Measurements from ENCODE around the gene CLINT1. TPM values are rescaled to one million over a fixed set of nuclear protein-coding genes. Genes with fewer than 3 reads are reported as not detected.

CLINT1 gene
- total and polyA plus RNA-seq, 2 of the 4 experiments (the other 2 are of a cell fraction) = 144 to 146 TPM

DNA sequence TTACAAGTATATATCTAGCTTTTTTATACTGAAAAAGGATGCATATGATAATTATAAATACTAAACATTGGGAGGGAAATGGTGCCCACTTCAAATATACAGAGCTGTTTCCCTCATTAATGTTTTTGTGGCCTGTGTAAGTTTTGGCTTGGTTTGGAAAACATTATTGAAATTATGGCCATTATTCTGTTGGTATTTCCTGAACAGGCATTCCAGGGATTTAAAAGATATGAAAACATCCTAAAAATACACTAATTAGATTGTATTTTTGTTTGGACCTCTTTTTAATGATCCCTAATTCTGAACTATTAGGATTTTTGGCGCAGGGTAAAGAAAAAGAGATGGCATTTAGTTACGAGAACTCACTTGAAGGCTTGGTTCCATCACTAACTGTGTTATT, 50.9 kb downstream of the CLINT1 start:
- Histone ChIP-seq H2BK15ac (ENCODE audit: low read depth, low read length) (no peak overlapping the region), H2AFZ (replicated peaks; ENCODE audit: low read length, poor library complexity) (no peak overlapping the region), H3K18ac (ENCODE audit: low read depth, low read length) (no peak overlapping the region), H2BK20ac (ENCODE audit: low read depth, low read length) (no peak overlapping the region), H3K4me3 (ENCODE audit: insufficient read depth, low read depth, low read length) (no peak overlapping the region), H3K4me2 (ENCODE audit: low read depth, low read length) (no peak overlapping the region), H3K36me3 (ENCODE audit: control insufficient read depth, insufficient read depth, low read length) (peaks cover 19% of the 10 kb centered on the region), H2BK120ac (ENCODE audit: low read depth, low read length) (no peak overlapping the region), H3K4ac (ENCODE audit: low read depth, low read length) (no peak overlapping the region), H4K91ac (ENCODE audit: insufficient read depth, low read depth, low read length) (no peak overlapping the region), H3K56ac (ENCODE audit: extremely low read depth, insufficient read depth, low read length) (no peak overlapping the region), H3K23ac (ENCODE audit: low read depth, low read length) (no peak overlapping the region), H2BK5ac (ENCODE audit: low read depth, low read length, poor library complexity, severe bottlenecking) (no peak overlapping the region), H3K9me3 (ENCODE audit: control insufficient read depth, insufficient read depth, low read length) (no peaks in the 10 kb centered on the region), H4K5ac (ENCODE audit: low read depth, low read length) (no peak overlapping the region), H2AK5ac (ENCODE audit: low read depth, low read length) (no peak overlapping the region), H3K27ac (ENCODE audit: insufficient read depth, low read length) (no peak overlapping the region), H3K14ac (replicated peaks; ENCODE audit: low read depth, low read length) (no peak overlapping the region), H2AK9ac (replicated peaks; ENCODE audit: low read depth, low read length, poor library complexity) (no peak overlapping the region), H4K8ac (ENCODE audit: low read depth in 2 of 2, low read length in 2 of 2) (no peak overlapping the region), H3K9ac (ENCODE audit: low read depth, low read length) (no peak overlapping the region), H3K9me1 (ENCODE audit: insufficient read depth, low read length) (no peaks in the 10 kb centered on the region), H4K20me1 (ENCODE audit: insufficient read depth, low read length) (no peaks in the 10 kb centered on the region), H3K79me1 (ENCODE audit: low read depth in 1 of 2, low read length in 2 of 2) (peaks cover 3 to 17% of the 10 kb centered on the region in 2 experiments; a peak in 2 of 4 replicates), H3K4me1 (ENCODE audit: control insufficient read depth, insufficient read depth, low read length) (peaks cover 2% of the 10 kb centered on the region; the same call in 1 of the 2 replicates), H3K27me3 (ENCODE audit: control insufficient read depth, insufficient read depth, low read length) (no peaks in the 10 kb centered on the region)
- dilution Hi-C loops (cut with HindIII; ENCODE audit: low sequenced_read_pairs, unreplicated experiment) (loop anchor here (25.0 kb wide), 1 partner anchor 204 kb away; no protein-coding TSS in a partner anchor), in situ Hi-C loops (cut with MboI; ENCODE audit: low sequenced_read_pairs) (no loop called here), intact Hi-C loops (cut with micrococcal nuclease) (no loop called here)
- no TSS peak for BruUV-seq (replicated peaks)
- POLR2A ChIA-PET (ENCODE audit: unreplicated experiment) = no interaction called here
- DNase-seq = no peak
- no CpG with 5 or more reads among the region's 2 CpGs for WGBS, 2 experiments (ENCODE audit: extremely low coverage in 2 of 2, insufficient read length in 1 of 2)
- TF ChIP-seq, protein P1, sequence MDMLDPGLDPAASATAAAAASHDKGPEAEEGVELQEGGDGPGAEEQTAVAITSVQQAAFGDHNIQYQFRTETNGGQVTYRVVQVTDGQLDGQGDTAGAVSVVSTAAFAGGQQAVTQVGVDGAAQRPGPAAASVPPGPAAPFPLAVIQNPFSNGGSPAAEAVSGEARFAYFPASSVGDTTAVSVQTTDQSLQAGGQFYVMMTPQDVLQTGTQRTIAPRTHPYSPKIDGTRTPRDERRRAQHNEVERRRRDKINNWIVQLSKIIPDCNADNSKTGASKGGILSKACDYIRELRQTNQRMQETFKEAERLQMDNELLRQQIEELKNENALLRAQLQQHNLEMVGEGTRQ (IDR thresholded peaks at IDR 0.05; ENCODE audit: low read depth, low read length) = no peak
- TF ChIP-seq MXI1 (IDR thresholded peaks at IDR 0.05; ENCODE audit: borderline replicate concordance, low read depth, low read length) (no peak), SMC3 (IDR thresholded peaks at IDR 0.05; ENCODE audit: low read depth, low read length) (no peak), FOS (IDR thresholded peaks at IDR 0.05; ENCODE audit: low read depth, low read length) (no peak)
- TF ChIP-seq, protein P2, sequence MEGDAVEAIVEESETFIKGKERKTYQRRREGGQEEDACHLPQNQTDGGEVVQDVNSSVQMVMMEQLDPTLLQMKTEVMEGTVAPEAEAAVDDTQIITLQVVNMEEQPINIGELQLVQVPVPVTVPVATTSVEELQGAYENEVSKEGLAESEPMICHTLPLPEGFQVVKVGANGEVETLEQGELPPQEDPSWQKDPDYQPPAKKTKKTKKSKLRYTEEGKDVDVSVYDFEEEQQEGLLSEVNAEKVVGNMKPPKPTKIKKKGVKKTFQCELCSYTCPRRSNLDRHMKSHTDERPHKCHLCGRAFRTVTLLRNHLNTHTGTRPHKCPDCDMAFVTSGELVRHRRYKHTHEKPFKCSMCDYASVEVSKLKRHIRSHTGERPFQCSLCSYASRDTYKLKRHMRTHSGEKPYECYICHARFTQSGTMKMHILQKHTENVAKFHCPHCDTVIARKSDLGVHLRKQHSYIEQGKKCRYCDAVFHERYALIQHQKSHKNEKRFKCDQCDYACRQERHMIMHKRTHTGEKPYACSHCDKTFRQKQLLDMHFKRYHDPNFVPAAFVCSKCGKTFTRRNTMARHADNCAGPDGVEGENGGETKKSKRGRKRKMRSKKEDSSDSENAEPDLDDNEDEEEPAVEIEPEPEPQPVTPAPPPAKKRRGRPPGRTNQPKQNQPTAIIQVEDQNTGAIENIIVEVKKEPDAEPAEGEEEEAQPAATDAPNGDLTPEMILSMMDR (conservative IDR thresholded peaks at IDR 0.05; ENCODE audit: low read depth, low read length) = no peak
- no peak for ATAC-seq (ENCODE audit: low read depth)
- CTCF ChIA-PET = no interaction called here

Measured in IMR-90 (cell line).